Naive thymus-derived CD8-positive, alpha-beta T cell (primary cell): Measurements from ENCODE around the gene ZNF646. TPM values are rescaled to one million over a fixed set of nuclear protein-coding genes. Genes with fewer than 3 reads are reported as not detected.

ENCODE experiments used
- ATAC-seq, 2 donors: fragments of 150-1000 bp; cut with Tn5 transposase in 1 of 2; sonication (Bioruptor Pico), chemical (Tn5 transposase) in 1 of 2; 1 replicate in 1 of 2; 2 replicates in 1 of 2; pipeline ENCODE4 v1.10.0; 2021; ENCODE audit warnings: mild to moderate bottlenecking in 2 of 2, moderate library complexity in 2 of 2
- POLR2A ChIA-PET: fragments of 350-600 bp; sonication (Branson Sonifier 250); formaldehyde crosslinking; loops from one replicate; lab custom pipeline; 2021; ENCODE audit warnings: antibody characterized with exemption; lab: Charles Lee
- DNase-seq, 10 donors: peaks; one replicate each; pipeline versions ENCODE4 v3.0.0 to v3.0.0-alpha.2; 2020 to 2022
- H3K27ac Mint-ChIP-seq, 10 donors: one replicate each; pipeline ENCODE4 v1.8.0; 2020 to 2022; ENCODE audit warnings: mild to moderate bottlenecking in 10 of 10, mixed read lengths in 10 of 10, moderate library complexity in 4 of 10, inconsistent platforms in 1 of 10
- H3K27me3 Mint-ChIP-seq, 5 donors: one replicate each; pipeline ENCODE4 v1.8.0; 2021 to 2022; ENCODE audit warnings: mixed read lengths in 5 of 5
- H3K36me3 Mint-ChIP-seq, 3 donors: one replicate each; pipeline ENCODE4 v1.8.0; 2020 to 2022; ENCODE audit warnings: mixed read lengths in 3 of 3, mild to moderate bottlenecking in 2 of 3, inconsistent platforms in 1 of 3
- H3K4me1 Mint-ChIP-seq, 4 donors: one replicate each; pipeline ENCODE4 v1.8.0; 2021 to 2022; ENCODE audit warnings: mixed read lengths in 4 of 4
- H3K4me3 Mint-ChIP-seq, 10 donors: one replicate each; pipeline ENCODE4 v1.8.0; 2020 to 2022; ENCODE audit warnings: mild to moderate bottlenecking in 10 of 10, mixed read lengths in 10 of 10, moderate library complexity in 6 of 10, inconsistent platforms in 1 of 10
- H3K9me3 Mint-ChIP-seq, 9 donors: one replicate each; pipeline ENCODE4 v1.8.0; 2020 to 2022; ENCODE audit warnings: mixed read lengths in 9 of 9, mild to moderate bottlenecking in 3 of 9, inconsistent platforms in 1 of 9, moderate library complexity in 1 of 9
- polyA plus RNA-seq, 3 donors: library from polyadenylated mRNA; unstranded; fragments of 300-500 nt; fragmentation: Illumina TruSeq; gene quantifications; one replicate each; pipeline ENCODE4 v1.2.3, GENCODE V29; 2021
- total RNA-seq, 8 experiments: library from RNA in 2 of 8; stranded (reverse) in 2 of 8; gene quantifications; one replicate each; pipeline ENCODE4 v1.2.3 and lab custom pipeline; 2021 to 2026

The ZNF646 gene
- total and polyA plus RNA-seq, 5 experiments from 2014 or later, result 2.8 to 35.7 (median 9.1) TPM

GRCh38 chr16:31112711-31113110 lies 38.5 kb downstream of the ZNF646 start:
- POLR2A ChIA-PET, result interaction anchor here (1.0 to 1.7 kb wide), 3 partner anchors 30 to 65 kb away, joined by 3 to 6 read pairs (median 5); partner anchors contain the start of gene ZNF668
- peak overlapping the region in 4 of 10 donors; percentile 3 to 66 (median 49) for H3K27ac Mint-ChIP-seq

GRCh38 chr16:31113121-31114120 lies 39.2 kb downstream of the ZNF646 start:
- H3K27me3 Mint-ChIP-seq, result no peaks in the 10 kb centered on the region
- H3K4me1 Mint-ChIP-seq, result peaks cover 9 to 28% (median 20%) of the 10 kb centered on the region in 4 donors
- peak overlapping the region in 4 of 10 donors; percentile 15 to 69 (median 34) for H3K27ac Mint-ChIP-seq
- H3K4me3 Mint-ChIP-seq, result peak overlapping the region in 3 of 10 donors; percentile 19 to 50 (median 20)
- no peak for DNase-seq
- ATAC-seq, result no peak
- POLR2A ChIA-PET, result interaction anchor here (1.4 to 1.7 kb wide), 2 partner anchors 29 to 65 kb away, joined by 5 to 6 read pairs; no protein-coding TSS in a partner anchor
- H3K36me3 Mint-ChIP-seq, result peaks cover 0 to 21% (median 2%) of the 10 kb centered on the region in 3 donors
- no peaks in the 10 kb centered on the region for H3K9me3 Mint-ChIP-seq

More at GRCh38 chr16:31112711-31113110, 38.5 kb downstream of the ZNF646 start:
- Mint-ChIP-seq H3K27me3 (no peaks in the 10 kb centered on the region), H3K36me3 (peaks cover 0 to 21% (median 2%) of the 10 kb centered on the region in 3 donors), H3K4me3 (peak overlapping the region in 1 of 10 donors; percentile 14), H3K9me3 (no peaks in the 10 kb centered on the region), H3K4me1 (peaks cover 8 to 26% (median 18%) of the 10 kb centered on the region in 4 donors)
- no peak for ATAC-seq
- DNase-seq, result no peak

DNA sequence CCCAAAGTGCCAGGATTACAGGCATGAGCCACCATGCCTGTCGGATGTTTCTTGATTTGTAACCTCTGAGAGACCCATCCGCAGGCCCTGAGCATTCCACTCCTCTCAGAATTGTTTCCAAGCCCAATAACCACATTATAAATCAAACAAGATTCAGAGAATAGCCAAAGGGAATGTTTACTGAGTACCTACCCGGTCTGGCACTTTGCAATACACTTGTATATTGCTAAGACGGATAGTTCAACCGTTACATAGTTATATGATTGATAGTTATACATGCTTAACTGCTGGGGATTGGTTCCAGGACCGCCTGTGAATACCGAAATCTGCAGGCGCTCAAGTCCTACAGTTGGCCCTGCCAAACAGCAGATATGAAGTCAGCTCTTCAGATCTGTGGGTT lies 40.2 kb downstream of the ZNF646 start:
- Mint-ChIP-seq H3K9me3 (no peaks in the 10 kb centered on the region), H3K27me3 (no peaks in the 10 kb centered on the region), H3K4me3 (peak overlapping the region in 2 of 10 donors; percentile 2 to 54), H3K4me1 (peaks cover 15 to 34% (median 23%) of the 10 kb centered on the region in 4 donors), H3K36me3 (peaks cover 0 to 32% (median 3%) of the 10 kb centered on the region in 3 donors), H3K27ac (peak overlapping the region in 3 of 10 donors; percentile 11 to 83 (median 22))
- no peak for DNase-seq
- ATAC-seq, result no peak
- POLR2A ChIA-PET, result interaction anchor here (0.7 to 1.7 kb wide), 3 partner anchors 13 to 566 kb away, joined by 3 to 6 read pairs (median 3); no protein-coding TSS in a partner anchor

GRCh38 chr16:31117384-31118222 lies 43.4 kb downstream of the ZNF646 start, which contains the start of gene KAT8:
TSS of gene KAT8 (plus strand) at chr16:31117664. CDS start at chr16:31117682, 18 bp downstream.
- ATAC-seq, result peak; percentile 92
- peak within 1 kb of the TSS; percentile 83 to 93 (median 88) for H3K4me3 Mint-ChIP-seq
- H3K9me3 Mint-ChIP-seq, result no peaks in the 10 kb centered on the region
- DNase-seq, result peak; percentile 93 to 99 (median 98)
- no peaks in the 10 kb centered on the region for H3K27me3 Mint-ChIP-seq
- H3K4me1 Mint-ChIP-seq, result peaks cover 18 to 38% (median 24%) of the 10 kb centered on the region in 4 donors
- peak within 1 kb of the TSS; percentile 68 to 97 (median 94) for H3K27ac Mint-ChIP-seq
- POLR2A ChIA-PET, result interaction anchor here (0.6 to 2.6 kb wide), 45 partner anchors 8 to 645 kb away, joined by 3 to 76 read pairs (median 4); partner anchors contain the start of genes ARMC5, BCKDK, FBRS and FBXL19
- H3K36me3 Mint-ChIP-seq, result peaks cover 0 to 39% (median 8%) of the 10 kb centered on the region in 3 donors

DNA sequence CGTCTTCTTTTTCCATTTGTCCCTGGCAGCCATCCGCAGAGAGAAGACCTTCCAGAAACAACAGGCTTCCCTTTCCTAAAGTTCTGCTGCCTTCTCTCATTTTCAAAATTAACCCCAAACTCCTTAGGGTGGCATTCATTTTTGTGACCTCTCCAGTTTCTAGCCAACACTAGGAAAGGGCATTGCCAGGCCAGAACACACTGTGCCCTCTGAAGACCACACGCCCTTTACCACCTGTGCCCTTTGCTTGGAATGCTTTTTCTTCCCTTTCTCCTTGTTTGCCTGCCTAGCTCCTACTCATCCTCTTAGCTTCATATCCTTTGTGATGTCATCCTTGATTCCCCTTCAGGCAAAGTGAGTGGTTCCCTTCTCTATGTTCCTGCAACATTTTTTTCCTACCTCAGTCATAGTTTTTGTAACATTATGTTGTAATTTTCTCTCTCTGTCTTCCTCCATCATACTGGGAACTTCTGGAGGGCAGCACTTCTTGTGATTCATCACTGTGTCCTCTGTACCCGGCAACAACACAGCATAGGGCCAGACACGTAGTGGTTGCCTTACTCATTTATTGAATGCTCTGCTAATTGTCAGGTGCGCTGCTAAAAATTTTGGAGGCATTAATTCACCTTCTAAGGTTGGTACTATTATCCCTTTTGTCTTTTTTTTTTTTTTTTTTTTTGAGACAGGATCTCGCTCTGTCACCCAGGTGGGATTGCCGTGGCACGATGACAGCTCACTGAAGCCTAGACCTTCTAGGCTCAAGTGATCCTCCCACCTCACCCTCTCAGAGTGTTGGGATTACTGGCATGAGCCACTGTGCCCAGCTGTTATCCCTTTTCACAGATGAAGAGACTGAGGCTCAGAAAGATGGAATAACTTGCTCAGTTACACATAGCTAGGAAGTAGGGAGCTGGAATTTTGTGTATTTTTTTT lies 44.3 kb downstream of the ZNF646 start:
- DNase-seq, result no peak
- POLR2A ChIA-PET, result interaction anchor here (0.5 to 2.6 kb wide), 34 partner anchors 9 to 646 kb away, joined by 3 to 76 read pairs (median 4); partner anchors contain the start of genes ARMC5, BCKDK, FBXL19 and FUS
- H3K9me3 Mint-ChIP-seq, result no peaks in the 10 kb centered on the region
- H3K27ac Mint-ChIP-seq, result peak overlapping the region; percentile 68 to 97 (median 94)
- peaks cover 0 to 41% (median 8%) of the 10 kb centered on the region in 3 donors for H3K36me3 Mint-ChIP-seq
- ATAC-seq, result no peak
- H3K27me3 Mint-ChIP-seq, result no peaks in the 10 kb centered on the region
- peak overlapping the region; percentile 83 to 93 (median 88) for H3K4me3 Mint-ChIP-seq
- peaks cover 18 to 37% (median 24%) of the 10 kb centered on the region in 4 donors for H3K4me1 Mint-ChIP-seq

GRCh38 chr16:31120129-31120528 lies 45.9 kb downstream of the ZNF646 start:
- H3K27me3 Mint-ChIP-seq, result no peaks in the 10 kb centered on the region
- peaks cover 16 to 32% (median 19%) of the 10 kb centered on the region in 4 donors for H3K4me1 Mint-ChIP-seq
- H3K4me3 Mint-ChIP-seq, result peak overlapping the region in 1 of 10 donors; percentile 45
- POLR2A ChIA-PET, result interaction anchor here (0.7 to 2.0 kb wide), 3 partner anchors 22 to 60 kb away, joined by 3 to 13 read pairs (median 4); partner anchors contain the start of gene FUS
- peaks cover 0 to 51% (median 10%) of the 10 kb centered on the region in 3 donors for H3K36me3 Mint-ChIP-seq
- H3K27ac Mint-ChIP-seq, result peak overlapping the region in 2 of 10 donors; percentile 8 to 19
- H3K9me3 Mint-ChIP-seq, result no peaks in the 10 kb centered on the region
- DNase-seq (no peak), ATAC-seq (no peak)

DNA sequence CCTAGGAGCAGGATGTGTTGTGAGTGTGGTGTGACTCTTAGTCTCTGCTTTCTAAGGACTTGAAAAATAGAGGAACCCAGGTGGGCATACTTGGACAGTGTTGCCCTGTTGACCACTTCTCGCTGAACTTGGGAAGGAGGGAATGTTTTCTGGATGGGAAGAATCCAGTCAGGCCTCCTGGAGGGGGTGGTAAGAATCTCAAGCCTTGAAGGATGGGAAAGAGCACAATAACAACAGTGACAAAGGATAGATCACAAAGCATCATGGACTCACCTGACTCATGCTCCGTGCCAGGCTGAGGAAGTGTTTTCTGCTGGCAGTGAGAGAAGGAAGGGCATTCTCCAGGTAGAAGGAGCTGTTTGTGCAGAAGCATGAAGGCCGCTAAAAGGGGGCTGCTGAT lies 51.6 kb downstream of the ZNF646 start:
- Mint-ChIP-seq H3K4me3 (no peak overlapping the region), H3K9me3 (no peaks in the 10 kb centered on the region), H3K36me3 (peaks cover 0 to 66% (median 4%) of the 10 kb centered on the region in 3 donors), H3K4me1 (peaks cover 0 to 9% (median 4%) of the 10 kb centered on the region in 4 donors), H3K27me3 (no peaks in the 10 kb centered on the region), H3K27ac (peak overlapping the region in 6 of 10 donors; percentile 2 to 68 (median 48))
- no peak for ATAC-seq
- POLR2A ChIA-PET, result interaction anchor here (1.2 kb wide), 1 partner anchor 65 kb away, joined by 3 read pairs; no protein-coding TSS in a partner anchor
- DNase-seq, result no peak

DNA sequence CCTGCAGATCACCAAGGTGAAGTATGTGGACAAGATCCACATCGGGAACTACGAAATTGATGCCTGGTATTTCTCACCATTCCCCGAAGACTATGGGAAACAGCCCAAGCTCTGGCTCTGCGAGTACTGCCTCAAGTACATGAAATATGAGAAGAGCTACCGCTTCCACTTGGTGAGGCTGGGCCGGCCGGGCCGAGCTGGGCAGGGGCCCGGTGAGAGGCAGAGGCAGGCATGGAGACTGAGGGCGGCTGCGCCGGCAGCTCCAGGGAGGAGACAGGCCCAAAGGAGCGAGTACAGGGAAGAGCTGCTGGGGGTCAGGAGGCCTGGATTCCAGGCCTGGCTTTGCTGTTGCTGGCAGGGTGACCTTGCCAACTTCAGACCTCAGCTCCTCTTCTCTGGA lies 53.0 kb downstream of the ZNF646 start:
- Mint-ChIP-seq H3K36me3 (peaks cover 0 to 64% (median 2%) of the 10 kb centered on the region in 3 donors), H3K4me3 (no peak overlapping the region), H3K9me3 (no peaks in the 10 kb centered on the region), H3K4me1 (peaks cover 0 to 9% (median 4%) of the 10 kb centered on the region in 4 donors), H3K27ac (no peak overlapping the region), H3K27me3 (no peaks in the 10 kb centered on the region)
- POLR2A ChIA-PET, result interaction anchor here (0.6 to 1.7 kb wide), 3 partner anchors 10 to 90 kb away, joined by 5 to 8 read pairs (median 6); partner anchors contain the start of genes KAT8 and PYDC1
- ATAC-seq (no peak), DNase-seq (no peak)

GRCh38 chr16:31128711-31129567 lies 54.7 kb downstream of the ZNF646 start:
- POLR2A ChIA-PET, result interaction anchor here (0.9 to 1.4 kb wide), 4 partner anchors 10 to 51 kb away, joined by 3 to 5 read pairs (median 4); partner anchors contain the start of genes FUS and KAT8
- Mint-ChIP-seq H3K4me1 (peaks cover 0 to 9% (median 5%) of the 10 kb centered on the region in 4 donors), H3K9me3 (no peaks in the 10 kb centered on the region), H3K4me3 (peak overlapping the region in 1 of 10 donors; percentile 28), H3K36me3 (peaks cover 0 to 65% (median 2%) of the 10 kb centered on the region in 3 donors), H3K27ac (peak overlapping the region in 4 of 10 donors; percentile 25 to 84 (median 52)), H3K27me3 (no peaks in the 10 kb centered on the region)
- ATAC-seq (no peak), DNase-seq (no peak)
